VCaP (cell line): ENCODE data around the gene NHLH2.

Source experiments
- H3K27ac ChIP-seq: fragments of 450-650 bp; 2 replicates; pipeline ENCODE4 v1.5.1; 2017
- CTCF ChIP-seq: fragments of 450-650 bp; conservative IDR thresholded peaks from 2 replicates; pipeline ENCODE4 v1.5.1; 2017; ENCODE audit warnings: mild to moderate bottlenecking, moderate library complexity

The NHLH2 gene

GRCh38 chr1:115840605-115841460 is at the start of gene NHLH2:
TSS of gene NHLH2 (minus strand) at chr1:115841126. CDS start at chr1:115838372, 2,754 bp downstream.
- no peak for TF ChIP-seq CTCF
- H3K27ac ChIP-seq, result peak within 1 kb of the TSS; percentile 94

GRCh38 chr1:115890580-115890979 is 49.7 kb upstream of the NHLH2 start:
- no peak for TF ChIP-seq CTCF

GRCh38 chr1:115888976-115889375 is 48.0 kb upstream of the NHLH2 start:
- no peak for TF ChIP-seq CTCF
- H3K27ac ChIP-seq, result no peak overlapping the region

More at GRCh38 chr1:115890580-115890979, 49.7 kb upstream of the NHLH2 start:
- H3K27ac ChIP-seq, result no peak overlapping the region

- no peak for TF ChIP-seq CTCF
- no peak overlapping the region for H3K27ac ChIP-seq
These were observed 42.3 kb upstream of the NHLH2 start for GRCh38 chr1:115882913-115883902.

GRCh38 chr1:115880981-115881672 is 40.2 kb upstream of the NHLH2 start:
- no peak for TF ChIP-seq CTCF

GRCh38 chr1:115879977-115880376 is 39.1 kb upstream of the NHLH2 start:
- TF ChIP-seq CTCF, result no peak
- no peak overlapping the region for H3K27ac ChIP-seq

More at GRCh38 chr1:115880981-115881672, 40.2 kb upstream of the NHLH2 start:
- no peak overlapping the region; the same call in 1 of the 2 replicates for H3K27ac ChIP-seq
